NCI-H2196 (cell line): ENCODE results near the gene ERN1.
A peak's percentile ranks its signal among the peaks of the same experiment; 100 is the strongest.

ENCODE experiments used
- DNase-seq: peaks from one replicate; lab custom pipeline; 2025; ENCODE audit not compliant: unreplicated experiment; lab: John Stamatoyannopoulos, UW

ERN1 gene

GRCh38 chr17:64006361-64007088 lies 123.4 kb downstream of the ERN1 start:
- DNase-seq = no peak

GRCh38 chr17:64005734-64006167 lies 124.2 kb downstream of the ERN1 start:
- DNase-seq = peak; percentile 81

GRCh38 chr17:64004903-64005733 lies 124.8 kb downstream of the ERN1 start:
- DNase-seq = no peak

- DNase-seq = no peak
Measured at GRCh38 chr17:64004218-64004770, 125.7 kb downstream of the ERN1 start.

- DNase-seq = no peak
Measured at GRCh38 chr17:64003526-64004121, 126.3 kb downstream of the ERN1 start.

GRCh38 chr17:64002658-64003525 lies 127.1 kb downstream of the ERN1 start:
- DNase-seq = no peak

GRCh38 chr17:64001763-64002529 lies 128.0 kb downstream of the ERN1 start:
- no peak for DNase-seq

GRCh38 chr17:64001091-64001579 lies 128.8 kb downstream of the ERN1 start:
- no peak for DNase-seq

GRCh38 chr17:63999680-64000531 lies 130.0 kb downstream of the ERN1 start:
- DNase-seq = no peak

- DNase-seq = no peak
Measured at GRCh38 chr17:63998721-63999679, 130.9 kb downstream of the ERN1 start.

- peak; percentile 84 for DNase-seq
Measured at GRCh38 chr17:63998050-63998720, 131.8 kb downstream of the ERN1 start, which contains the start of gene PRR29. Gene PRR29, plus strand, starts transcription at chr17:63998351. Its CDS starts 14 bp downstream, at chr17:63998365.

- DNase-seq = no peak
Measured at GRCh38 chr17:63997341-63998048, 132.4 kb downstream of the ERN1 start.

GRCh38 chr17:63996430-63997182 lies 133.3 kb downstream of the ERN1 start:
- no peak for DNase-seq

- DNase-seq = no peak
Measured at GRCh38 chr17:63995626-63996025, 134.3 kb downstream of the ERN1 start.

GRCh38 chr17:63993368-63993985 lies 136.5 kb downstream of the ERN1 start:
- no peak for DNase-seq
